DMS 273 treated with DMSO at 0.1 percent for 48 hours (cell line): ENCODE data around the gene ZBTB4.
"Not testable (repeated sequence)": the region's sequence is repeated elsewhere in the genome, so short reads cannot be mapped to it uniquely, and the experiment has no call there.

Experiments
- DNase-seq: peaks from one replicate; lab custom pipeline; 2025; lab: John Stamatoyannopoulos, UW

The ZBTB4 gene

DNA sequence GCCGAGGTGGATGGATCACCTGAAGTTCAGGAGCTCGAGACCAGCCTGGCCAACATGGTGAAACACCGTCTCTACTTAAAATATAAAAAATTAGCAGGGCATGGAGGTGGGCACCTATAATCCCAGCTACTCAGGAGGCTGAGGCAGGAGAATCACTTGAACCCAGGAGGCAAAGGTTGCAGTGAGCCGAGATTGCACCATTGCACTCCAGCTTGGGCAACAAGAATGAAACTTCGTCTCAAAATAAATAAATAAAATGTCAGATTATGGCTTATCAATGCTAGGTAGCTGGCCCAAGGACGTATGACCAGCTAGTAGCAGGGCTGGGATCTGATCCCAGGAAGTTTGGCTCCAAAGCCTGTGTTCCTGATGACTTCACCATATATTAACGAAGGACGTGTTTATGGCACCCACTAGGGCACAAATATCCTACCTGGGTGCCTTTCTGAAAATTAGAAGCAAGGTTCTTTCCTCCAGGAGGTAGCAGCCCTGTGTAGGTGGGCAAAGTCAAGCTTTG, 8.9 kb downstream of the ZBTB4 start:
- DNase-seq = not testable (repeated sequence)

DNA sequence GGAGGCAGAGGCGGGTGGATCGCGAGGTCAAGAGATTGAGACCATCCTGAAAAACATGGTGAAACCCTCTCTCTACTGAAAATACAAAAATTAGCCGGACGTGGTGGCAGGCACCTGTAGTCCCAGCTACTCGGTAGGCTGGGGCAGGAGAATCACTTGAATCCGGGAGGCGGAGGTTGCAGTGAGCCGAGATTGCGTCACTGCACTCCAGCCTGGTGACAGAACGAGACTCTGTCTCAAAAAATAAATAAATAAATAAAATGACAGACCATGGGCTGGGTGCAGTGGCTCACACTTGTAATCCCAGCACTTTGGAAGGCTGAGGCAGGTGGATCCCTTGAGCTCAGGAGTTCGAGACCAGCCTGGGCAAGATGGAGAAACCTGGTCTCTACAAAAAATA, 9.6 kb downstream of the ZBTB4 start:
- DNase-seq = not testable (repeated sequence)

DNA sequence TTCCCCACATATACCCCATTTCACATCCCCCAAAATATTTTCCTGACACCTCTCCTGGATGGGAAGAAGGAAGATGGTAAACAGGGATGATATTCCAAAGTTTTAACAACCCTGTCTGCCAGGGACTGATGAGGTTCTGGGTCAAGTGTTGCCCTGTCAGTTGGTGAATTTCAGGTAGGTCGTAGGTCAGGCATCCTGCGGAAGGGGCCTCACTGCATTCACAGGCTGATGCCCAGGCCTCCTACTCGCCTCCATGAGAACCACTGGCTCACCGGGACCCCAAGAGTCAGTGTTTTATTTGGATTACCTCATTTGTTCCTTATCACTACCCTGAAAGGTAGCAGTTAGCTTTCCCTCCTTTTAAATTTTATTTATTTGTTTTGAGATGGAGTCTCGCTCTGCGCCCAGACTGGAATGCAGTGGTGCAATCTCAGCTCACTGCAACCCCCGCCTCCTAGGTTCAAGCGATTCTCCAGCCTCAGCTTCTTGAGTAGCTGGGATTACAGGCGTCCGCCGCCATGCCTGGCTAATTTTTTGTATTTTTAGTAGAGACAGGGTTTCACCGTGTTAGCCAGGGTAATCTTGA, 10.5 kb downstream of the ZBTB4 start:
- DNase-seq = no peak

DNA sequence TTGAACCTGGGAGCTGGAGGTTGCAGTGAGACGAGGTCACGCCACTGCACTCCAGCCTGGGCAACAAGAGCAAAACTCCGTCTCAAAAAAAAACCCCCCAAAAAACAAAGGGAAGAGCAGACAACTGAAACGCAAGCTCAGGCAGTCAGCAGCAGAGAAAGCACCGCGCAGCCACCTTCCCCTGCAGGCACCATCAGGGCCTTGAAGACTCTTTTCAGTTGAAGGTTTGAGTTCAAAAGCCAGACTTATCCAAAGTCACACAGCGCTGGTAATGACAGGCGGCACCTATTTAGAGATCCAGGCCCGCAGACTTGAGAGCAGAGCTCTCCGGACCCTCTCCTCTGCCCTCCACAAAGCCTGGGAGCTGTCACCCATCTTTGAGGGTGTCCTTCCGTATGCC, 11.1 kb downstream of the ZBTB4 start:
- no peak for DNase-seq

DNA sequence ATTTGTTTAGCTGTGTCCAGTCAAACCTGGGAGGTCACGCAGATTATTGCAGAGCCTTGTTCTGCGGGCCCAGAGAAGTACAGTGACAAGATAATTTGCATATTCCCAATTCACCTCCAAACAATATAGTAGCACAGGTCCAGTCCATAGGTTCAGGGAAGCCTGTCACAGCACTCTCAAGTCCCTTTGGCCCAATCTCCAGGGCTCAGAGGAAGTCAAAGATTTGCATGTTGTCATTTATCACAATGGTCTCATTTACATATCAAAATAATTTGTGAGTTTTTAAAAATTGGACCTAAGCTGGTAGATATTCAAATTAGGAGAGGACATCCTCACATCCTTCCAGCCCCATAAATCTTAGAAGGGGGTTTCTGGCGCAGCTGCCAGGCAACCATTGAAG, 11.9 kb downstream of the ZBTB4 start:
- no peak for DNase-seq

DNA sequence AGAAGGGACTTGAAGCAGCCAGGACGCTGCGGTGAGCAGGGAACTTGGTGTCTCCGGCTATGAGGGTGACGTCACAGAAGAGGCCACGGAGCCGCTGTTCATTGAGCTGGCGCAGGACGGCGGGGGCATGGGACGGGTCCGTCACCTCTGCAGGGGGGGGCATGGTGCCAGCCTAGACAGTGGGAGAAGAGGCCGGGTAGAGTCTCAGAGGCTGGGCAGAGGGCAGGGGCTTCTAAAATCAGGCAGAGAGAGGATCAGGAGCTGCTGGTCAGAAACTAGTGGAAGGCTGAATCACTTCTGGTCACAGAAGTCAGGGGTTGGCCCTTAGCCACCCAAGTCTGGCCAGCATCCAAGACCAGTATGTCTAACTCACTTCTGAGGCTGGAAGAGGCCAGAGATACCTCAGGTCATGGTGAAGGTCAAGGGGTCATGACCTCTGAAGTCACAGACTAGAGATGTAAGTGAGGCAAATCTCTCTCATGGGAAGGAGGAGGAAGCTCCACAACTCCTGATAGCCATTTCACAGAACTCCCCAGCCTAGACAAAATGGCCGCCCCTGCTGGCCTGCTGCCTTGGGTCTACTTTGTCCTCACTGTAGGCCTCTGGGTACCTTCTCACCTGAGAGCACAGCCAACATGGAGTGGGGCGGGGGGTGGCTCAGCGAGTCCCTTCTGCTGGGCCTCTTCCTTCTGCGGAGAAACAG, 12.6 kb downstream of the ZBTB4 start:
- DNase-seq = no peak

DNA sequence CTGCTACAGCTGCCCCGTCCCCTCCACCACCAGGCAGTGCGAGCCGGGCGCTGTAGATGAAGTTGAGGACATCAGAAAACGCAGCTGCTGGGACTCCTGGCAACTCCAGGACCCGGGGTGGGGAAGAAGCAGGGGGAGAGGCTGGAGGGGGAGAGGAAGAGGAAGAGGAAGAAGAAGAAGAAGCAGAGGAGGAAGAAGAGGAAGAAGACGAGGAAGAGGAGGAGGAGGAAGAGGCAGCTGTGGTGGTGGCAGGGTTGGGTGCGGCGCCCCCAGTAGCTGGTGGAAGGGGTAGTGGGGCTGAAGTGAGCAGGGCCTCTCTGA, 13.2 kb downstream of the ZBTB4 start:
- no peak for DNase-seq

DNA sequence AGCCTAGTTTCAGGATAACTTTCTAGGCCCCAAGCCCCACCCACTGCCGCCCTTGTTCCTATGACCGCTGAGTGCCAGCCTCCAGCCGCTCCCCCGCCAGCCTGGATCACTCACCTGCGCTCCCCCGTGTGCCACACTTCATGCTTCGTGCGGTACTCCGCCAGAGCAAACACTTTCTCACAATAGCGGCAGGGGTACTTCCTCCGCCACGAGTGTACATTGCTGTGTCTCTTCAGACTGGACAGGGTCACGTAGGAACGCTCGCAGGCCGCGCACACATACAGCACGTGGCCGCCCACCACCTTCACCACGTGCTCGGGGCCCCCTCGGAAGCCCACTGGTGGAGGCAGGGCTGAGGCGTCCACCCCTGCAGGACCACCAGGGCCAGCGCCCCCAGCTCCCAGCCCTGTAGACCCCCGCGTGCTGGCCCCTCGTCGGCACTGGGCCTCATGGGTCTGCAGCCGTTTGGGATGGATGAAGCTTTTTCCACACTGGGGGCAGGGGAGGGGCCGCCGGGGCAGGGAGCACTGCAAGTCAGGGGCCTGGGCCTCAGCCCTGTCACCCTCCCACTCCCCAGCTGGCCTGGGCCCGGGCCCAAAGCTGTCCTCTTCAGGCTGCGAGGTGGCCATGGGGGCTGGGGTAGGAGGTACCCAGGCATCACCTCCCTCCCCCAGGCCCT, 13.7 kb downstream of the ZBTB4 start:
- DNase-seq = no peak

DNA sequence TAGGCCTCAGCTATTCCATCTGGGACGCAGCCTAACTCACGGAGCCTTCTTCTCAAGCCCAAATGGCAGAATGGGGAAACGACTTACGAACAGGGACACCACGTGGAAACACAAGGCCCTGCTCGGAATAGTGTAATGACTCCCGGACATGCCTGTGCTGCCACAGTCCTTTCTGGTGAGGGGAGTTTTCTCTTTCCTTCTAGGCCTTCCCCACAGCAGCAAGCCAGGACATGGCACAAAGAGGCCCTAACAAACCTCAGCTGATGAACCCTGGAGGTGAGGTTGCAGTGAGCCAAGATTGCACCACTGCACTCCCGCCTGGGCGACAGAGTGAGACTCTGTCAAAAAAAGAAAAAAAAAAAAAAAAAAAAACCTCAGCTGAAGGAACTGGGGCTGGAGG, 15.3 kb downstream of the ZBTB4 start:
- DNase-seq = no peak

DNA sequence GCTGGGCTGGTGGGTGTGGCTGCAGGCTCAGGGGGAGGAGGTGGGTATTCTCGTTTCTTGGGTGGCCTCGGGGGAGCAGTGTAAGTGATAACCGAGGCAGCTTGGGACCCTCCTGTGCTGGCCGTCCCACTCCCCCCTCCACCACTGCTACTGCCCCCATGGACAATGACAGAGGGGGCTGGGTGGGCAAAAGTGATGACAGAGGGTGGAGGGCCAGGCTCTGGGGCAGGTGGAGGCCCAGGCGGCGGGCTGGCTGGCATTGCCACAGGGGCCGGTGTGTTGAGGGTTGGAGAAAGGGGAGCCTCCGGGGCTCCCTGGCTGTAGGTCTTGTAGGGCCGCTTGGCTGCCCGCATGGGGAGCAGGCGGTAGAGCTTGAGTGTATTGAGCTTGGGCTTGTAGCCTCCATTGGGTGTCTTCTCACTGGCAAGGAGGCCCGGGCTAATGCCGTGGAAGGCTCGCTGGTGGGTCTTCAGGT, 16.0 kb downstream of the ZBTB4 start:
- no peak for DNase-seq

DNA sequence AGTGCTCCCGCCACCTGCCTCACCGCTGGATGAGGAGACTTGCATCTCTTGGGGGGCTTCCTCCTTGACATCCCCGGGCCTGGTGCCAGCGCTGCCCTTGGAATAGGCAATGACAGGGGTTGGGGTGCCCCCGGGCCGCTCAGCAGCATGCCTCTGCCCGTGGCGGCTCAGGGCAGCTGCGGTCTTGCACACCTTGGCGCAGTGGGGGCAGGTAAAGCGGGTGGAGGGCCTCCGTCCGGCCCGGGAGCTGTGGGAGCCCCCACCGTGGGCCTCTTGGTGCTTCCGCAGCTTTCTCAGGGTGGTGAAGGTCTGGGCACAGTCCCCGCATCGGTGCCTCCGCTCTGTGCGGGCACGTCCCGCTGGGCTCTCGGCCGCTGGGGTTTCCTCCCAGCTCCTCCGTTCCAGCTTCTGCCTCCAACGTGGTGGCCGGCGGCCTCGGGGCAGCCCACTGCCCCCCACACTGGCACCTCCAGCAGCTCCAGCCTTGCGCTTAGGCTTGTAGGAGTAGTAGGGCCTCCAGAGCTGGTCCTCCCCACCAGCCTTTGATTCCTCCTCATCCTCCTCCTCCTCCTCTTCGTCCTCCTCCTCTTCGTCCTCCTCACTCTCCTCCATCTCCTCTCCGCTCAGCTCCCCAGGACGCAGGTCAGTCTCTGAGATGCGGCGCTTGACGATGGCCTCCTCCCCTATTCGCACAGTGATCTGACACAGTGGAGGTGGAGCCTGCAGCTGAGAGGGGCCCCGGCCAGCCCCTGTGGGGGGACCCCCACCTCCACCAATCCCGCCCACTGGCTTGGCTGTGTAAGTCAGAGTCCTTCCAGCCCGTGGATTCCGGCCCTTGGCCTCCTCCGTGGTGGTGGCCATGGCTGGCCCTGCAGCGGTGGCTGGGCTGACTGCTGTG, 16.7 kb downstream of the ZBTB4 start:
- no peak for DNase-seq

DNA sequence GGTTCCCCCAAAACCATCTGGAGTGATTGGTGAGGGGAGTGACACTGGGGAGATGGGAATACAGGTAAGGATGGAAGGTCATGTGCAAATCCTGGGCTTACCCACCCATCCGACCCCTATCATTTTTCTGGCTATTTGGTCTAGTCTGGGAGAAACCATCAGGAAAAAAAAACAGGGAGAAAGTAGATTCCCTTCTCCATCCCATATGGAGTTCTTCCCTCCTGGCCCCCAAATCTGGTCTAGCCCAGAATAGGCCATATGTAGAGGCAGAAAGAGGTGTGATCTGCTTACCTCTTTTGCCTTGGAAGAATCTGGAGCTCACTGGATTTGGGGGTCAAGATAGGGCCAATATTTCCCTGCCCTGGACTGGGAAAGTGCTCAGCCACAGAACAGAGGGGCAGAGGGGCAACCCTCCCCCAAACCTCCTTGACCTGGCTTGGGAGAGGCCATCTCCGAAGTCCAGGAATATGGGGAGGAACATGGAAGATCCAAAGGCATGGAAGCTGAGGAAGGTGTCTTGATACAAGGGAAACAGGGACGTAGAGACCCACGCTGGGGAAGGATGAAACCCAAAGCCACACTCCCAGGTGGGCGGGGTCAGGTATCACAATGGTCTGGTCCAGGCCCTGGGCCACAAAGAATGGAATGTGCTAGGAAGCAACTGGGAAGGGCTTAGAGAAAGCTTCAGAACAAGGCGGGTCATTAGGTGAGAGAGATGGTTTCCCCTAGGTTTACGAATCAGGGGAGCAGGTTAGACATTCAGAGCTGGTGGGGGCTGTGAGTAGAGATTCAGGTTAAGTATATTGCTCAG, 18.4 kb downstream of the ZBTB4 start:
- DNase-seq = no peak

DNA sequence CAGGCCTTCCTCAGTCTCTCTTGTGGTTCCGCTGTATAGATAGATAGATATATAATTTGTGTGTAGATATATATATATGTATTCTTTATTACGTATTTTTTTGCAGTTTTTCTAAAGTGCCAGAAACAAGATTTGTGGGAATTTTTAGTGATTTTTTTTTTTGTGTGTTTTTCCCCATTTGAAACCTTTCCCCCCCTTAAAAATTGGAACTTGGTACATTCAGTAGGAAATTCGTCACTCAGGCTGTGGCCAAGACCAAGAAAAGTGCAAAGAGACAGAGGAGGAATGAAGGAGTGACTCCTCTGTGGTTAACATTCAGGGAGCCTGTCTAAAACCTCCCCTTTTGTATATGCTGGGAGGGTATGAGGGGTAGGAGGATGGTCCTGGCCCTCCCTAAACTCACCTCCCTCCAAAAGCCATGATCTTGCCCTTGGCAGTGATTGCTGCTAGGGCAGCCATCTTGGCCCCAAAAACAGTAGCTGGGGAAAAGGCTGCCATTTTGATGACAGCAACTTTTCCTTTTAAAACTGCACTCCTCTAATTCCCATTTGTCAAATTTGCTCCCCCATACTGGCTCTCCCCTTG, 19.4 kb downstream of the ZBTB4 start:
- DNase-seq = no peak

DNA sequence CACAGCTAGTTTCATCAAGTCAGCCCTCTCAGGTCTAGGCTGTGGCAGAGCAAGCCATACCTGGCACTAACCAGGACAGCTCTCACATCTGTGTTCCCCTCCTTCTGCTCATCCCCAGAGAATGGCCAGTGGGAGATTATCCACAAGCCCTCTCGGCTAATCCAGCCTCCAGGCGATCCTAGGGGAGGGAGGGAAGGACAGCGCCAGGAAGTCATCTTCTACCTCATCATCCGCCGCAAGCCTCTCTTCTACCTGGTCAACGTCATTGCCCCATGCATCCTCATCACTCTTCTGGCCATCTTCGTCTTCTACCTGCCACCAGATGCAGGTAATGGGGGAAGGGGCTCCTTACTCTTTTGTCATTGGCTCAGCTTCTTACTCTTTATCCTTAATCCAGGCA, 31.0 kb downstream of the ZBTB4 start:
- DNase-seq = no peak

DNA sequence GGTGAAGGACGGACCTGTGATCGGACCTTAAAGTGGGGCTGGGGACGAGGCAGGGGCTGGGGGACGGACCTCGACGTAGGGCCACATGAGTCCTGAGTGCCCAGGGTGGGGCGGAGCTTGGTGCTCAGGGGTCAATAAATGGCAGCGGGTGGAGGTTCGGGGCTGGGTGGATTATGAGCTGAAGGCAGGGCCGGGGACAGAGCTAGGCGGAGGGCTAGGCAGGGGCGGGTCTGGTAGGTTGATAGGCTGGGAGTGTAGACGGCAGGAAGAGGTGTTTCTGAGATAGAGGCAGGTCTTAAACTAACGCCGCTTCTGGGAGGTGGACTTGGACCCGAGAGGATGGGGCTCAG, 33.8 kb downstream of the ZBTB4 start:
- no peak for DNase-seq

DNA sequence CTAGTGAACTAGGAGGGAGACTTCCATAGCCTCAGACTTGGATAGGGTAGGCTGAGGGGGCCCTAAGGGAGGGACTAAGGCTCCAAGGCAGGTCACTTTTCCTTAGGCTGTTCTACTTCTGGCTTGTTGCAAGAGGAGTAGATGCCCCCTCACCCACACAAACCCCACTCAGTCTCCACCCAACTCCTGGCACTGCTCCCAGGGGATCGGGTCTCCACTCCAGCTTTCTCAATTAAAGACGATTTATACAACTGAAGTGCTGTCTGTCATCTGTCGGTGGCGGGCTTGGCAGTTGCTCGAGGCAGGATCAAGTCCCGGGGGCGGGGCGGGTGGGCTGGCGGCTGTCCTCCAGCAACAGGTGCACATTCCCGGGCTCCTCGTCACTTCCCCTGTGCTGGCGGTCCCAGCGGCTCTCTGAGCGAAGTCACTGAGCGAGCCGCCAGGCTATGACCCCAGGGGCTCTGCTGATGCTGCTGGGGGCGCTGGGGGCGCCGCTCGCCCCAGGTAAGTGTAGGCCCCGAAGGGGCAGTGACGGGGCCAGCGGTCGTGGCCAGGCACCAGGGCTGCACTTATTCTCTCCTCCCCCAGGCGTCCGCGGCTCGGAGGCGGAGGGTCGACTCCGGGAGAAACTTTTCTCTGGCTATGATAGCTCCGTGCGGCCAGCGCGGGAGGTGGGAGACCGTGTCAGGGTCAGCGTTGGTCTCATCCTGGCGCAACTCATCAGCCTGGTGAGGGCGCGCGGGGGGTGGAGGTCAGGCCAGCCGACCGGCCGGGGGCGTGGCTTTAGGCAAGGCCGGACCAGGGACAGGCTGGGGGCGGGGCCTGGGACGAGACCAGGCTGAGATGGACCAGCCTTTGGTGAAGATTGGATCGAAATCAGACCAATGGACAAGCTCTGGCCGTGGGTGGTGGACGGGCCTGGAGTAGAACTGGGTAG, 34.5 kb downstream of the ZBTB4 start, which contains the start of gene CHRNB1:
TSS of gene CHRNB1 (plus strand) at position 380 of the 937 bp plus-strand sequence. CDS start at position 447, 67 bp downstream.
- DNase-seq = no peak

DNA sequence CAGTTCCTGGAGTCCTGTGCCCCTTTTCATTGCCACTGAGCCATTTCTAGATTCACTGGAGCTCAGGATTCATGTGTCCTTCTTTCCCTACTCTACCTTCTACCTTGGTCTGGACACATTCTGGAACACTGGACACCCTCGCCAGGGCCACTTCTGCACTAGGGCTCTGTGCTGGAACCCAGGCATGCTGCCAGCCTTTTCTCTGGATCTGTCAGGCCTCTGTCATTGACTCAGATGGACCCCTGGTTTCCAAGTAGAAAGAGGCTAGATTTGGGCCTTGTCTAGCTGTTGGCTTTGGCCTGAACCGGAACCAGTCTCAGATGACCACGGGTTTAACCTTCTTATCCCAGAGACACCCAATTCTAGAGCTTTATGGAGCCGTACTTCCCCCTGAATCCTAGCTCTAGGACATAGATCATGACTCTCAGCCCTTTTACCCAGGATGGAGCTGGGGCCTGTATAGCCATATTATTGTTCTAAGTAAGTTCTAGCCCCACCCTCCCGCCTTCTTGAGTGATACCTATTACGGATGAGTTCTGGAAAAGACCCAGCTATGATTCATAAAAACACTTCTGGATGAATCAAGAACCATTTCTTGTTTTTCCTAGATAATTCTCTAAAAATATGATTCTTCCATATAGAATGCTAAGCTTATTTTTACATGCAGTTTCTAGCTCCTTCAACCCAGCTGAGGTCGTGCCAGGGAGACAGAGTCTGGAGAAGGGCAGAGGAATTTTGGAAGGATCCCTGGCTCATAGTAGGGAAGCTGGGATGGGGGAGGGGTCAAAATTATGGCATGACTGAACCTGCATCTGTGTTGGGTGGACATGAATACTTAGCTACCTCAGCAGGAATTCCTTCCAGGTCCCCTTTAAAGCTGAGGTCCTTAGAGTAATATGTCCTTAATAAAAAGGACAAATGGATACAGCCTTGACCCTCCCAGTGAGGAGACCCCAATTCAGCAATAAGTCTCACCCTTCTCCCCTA, 35.6 kb downstream of the ZBTB4 start:
- DNase-seq = no peak

DNA sequence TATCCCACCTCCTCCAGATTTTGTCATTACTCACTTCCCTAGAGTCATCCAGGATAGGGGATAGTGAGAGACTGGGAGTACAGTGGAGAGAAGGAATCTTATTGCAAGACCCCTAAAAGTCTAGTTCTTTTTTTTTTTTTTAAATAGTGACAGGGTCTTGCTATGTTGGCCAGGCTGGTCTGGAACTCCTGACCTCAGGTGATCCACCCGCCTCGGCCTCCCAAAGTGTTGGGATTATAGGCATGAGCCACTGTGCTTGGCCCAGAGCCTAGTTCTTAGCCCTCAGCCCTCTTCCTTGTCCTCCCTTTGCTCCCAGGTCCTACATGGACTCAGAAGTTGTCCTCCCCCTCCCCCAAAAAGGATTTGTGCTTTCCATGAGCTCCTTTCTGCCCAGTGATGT, 37.3 kb downstream of the ZBTB4 start:
- DNase-seq = no peak

DNA sequence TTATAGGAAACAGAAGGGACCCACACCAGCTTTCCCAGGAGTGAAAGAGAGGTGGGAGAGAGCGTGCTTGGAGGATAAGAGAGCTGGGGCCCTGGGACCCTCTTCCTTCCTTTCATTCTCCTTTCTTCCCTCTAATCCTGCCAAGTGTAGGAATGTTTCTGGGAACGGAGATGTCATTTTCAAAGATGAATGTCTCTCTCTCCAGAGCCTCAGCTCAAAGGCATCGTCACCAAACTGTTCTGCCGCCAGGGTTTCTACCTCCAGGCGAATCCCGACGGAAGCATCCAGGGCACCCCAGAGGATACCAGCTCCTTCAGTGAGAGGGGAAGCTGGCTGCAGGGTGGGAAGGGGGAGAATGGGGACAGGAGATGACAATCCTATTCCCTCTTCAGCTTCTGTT, 38.2 kb downstream of the ZBTB4 start:
- no peak for DNase-seq
